IPS-NIHi7 (cell line): ENCODE measurements around the gene SERTAD2.

Source experiments
- DNase-seq: peaks from one replicate; pipeline ENCODE4 v3.0.0; 2012; ENCODE audit warnings: mixed read lengths; ENCODE audit errors: extremely low spot score

The SERTAD2 gene

DNA sequence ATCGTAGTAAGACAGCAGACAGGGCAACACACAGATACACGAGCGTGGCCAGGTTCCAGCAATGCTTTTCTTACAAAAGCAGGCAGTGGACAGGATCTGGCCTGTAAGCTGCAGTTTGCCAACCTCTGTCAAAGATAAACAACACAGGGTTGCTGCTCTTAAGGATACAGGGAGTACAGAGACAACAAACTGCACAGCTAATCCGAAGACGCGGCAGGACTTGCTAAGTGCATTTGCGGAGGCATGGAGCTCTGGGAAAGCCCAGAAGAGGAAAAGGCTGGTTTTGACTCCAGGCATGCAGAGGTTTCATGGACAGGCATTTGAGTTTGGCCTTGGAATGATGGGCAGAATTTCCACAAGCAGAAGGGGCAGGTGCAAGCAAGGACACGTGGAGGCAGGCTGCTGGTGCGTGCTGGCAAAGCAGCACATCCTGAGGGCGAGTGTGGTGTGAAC, 24.4 kb downstream of the SERTAD2 start:
- DNase-seq = no peak

- DNase-seq = no peak
Observed at GRCh38 chr2:64627860-64628841, 25.6 kb downstream of the SERTAD2 start.

DNA sequence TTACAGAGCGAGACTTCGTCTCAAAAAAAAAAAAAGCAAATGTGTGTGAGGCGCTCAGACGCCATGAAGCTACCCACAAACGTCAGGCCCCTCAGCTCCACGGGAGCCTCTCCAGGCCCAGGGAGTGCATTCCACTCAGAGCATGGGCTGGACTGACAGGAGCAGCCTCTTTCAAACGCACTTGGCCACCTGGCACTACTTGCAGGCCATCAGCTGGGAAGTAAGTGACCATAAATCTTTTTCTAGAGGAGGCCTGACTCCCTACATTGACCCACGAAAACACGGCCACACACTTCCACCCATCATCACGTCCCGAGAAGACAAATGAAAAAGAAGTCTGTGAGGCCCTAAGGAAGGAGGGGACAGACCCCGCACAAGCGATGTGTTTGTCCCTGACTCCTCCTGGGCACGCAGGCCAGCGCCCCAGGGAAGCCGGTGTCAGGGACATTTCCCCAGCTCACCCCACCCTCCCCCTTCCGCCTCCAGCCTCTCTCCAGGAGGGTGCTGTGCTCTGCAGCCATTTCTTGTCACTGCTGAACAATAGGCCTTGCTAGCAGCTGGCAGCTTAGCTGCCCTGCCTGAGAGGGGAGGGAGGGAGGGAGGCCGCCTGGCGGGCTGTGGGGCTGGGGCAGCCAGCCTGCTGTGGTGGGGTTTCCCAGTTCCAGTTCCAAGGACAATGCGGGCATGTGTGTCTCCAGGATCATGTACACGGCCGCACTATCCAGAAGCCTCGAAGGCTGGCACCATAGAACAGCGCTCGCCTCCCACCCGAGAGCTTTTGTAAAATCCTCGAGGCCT, 26.6 kb downstream of the SERTAD2 start:
- DNase-seq = no peak

DNA sequence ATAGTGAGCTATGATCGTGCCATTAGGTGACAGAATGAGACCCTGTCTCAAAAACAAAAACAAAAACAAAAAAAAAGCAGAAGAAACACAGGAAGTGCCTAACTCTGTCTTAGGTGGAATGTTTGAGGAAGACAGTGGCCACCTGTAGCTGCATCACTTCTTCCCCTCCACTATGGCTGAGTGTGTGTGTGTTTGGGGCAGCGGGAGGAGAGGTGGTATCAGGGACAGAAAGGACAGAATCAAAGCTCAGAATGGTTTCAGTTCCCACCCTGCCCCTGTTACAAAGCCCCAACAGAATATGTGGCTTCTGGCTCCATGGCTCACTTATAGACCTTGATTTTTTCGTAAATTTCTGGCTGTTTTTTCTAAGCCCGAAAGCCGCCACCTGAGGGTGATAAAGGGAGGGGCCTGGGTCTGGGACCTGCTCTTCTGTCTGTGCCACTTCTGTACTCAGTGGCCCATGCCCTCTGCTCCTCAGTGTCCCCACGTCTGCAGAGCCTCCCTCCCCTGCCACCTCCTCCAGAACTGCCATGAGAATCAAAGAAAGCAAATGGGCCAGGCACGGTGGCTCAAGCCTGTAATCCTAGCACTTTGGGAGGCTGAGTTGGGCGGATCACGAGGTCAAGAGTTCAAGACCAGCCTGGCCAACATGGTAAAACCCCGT, 27.4 kb downstream of the SERTAD2 start:
- no peak for DNase-seq

- no peak for DNase-seq
Observed at GRCh38 chr2:64625299-64626145, 28.2 kb downstream of the SERTAD2 start.

DNA sequence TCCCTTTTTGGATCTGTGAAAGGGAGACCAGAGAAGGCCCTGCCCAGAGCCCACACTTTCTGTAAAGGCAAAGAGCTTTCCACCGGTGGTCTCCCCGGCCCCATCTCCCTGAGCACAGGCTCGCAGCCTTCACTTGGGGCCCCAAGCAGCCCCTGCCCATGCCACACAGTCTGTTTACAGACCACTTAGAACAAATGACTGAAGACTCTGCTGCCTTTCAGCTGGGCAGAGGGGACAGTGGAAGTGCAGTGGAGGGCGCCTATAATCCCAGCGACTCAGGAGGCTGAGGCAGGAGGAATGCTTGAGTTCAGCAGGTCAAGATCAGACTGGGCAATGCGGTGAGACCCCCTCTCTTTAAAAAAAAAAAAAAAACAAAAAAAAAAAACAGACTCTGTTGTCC, 28.9 kb downstream of the SERTAD2 start:
- no peak for DNase-seq

GRCh38 chr2:64624108-64624610, 29.6 kb downstream of the SERTAD2 start:
- DNase-seq = no peak

DNA sequence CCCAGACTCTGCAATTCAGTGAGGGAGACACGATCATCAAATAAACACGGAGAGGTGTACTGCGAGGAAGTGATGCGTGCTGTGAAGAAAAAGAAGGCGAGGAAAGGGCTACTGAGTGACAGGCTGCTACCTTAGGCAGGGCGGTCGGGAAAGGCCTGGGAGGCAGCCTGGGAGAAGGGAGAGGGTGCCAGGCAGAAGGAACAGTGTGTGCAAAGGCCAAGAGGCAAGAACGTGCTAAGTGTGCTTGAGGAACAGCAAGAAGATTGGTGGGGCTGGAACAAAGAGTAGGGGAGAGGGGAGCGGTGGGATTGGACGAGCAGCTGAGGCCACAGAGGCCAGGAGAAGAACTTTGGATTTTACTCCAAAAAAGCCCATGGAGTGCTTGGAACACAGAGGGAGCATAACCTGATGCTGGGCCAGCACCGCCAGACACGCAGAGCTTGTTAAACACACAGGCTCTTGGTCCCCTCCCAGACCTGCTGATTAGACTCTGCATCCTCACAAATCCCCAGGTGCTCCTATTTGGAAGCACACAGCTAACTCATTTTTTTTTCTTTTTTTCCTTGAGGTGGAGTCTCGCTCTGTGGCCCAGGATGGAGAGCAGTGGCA, 30.4 kb downstream of the SERTAD2 start:
- DNase-seq = no peak

GRCh38 chr2:64622443-64623241, 31.1 kb downstream of the SERTAD2 start:
- peak; percentile 55 for DNase-seq

DNA sequence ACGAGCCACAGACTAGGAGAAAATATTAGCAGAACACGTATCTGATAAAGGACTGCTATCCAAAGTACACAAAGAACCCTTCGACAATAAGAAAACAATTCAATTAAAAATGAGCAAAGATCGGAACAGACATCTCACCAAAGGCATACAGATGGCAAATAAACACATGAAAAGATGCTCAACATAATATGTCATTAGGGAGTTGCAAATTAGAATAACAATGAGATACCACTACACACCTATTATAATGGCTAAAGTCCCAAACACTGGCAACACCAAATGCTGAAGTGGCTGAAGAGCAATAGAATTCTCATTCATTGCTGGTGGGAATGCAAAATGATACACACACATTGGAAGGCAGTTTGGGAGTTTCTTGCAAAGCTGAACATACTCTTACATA, 33.1 kb downstream of the SERTAD2 start:
- no peak for DNase-seq

- DNase-seq = no peak
Observed at GRCh38 chr2:64617631-64618151, 36.0 kb downstream of the SERTAD2 start.

GRCh38 chr2:64615844-64616536, 37.7 kb downstream of the SERTAD2 start:
- no peak for DNase-seq

DNA sequence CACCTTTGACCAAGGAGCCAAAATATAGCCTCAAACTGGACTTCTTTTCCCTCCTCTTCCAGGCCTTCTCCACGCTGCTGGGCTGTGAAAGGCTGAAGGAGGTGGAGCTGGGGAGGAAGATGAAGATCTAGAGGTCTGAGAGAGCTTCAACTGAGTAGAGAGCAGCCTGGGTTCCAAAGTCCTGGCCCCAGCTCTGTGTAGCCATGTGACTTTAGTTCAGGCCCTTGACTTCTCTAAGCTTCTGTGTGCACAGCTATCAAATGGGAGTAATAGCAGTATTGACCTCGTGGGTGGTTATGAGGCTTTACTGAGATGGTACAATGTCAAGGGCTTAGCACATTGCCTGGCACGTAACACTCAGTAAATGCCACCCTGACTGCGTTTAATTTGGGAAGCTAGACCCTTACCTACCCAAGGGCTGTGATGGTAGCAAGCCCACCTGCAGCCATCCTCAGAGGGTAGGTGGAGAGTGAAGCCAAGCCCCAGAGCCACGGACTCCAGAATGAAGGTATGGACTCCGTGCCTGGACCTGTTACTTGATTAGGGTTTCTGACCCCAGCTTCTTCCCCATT, 38.4 kb downstream of the SERTAD2 start:
- DNase-seq = no peak

GRCh38 chr2:64613276-64613675, 40.4 kb downstream of the SERTAD2 start:
- DNase-seq = no peak

- DNase-seq = no peak
Observed at GRCh38 chr2:64612575-64613195, 41.0 kb downstream of the SERTAD2 start.

GRCh38 chr2:64610316-64610855, 43.3 kb downstream of the SERTAD2 start:
- DNase-seq = no peak

GRCh38 chr2:64609942-64610281, 43.8 kb downstream of the SERTAD2 start:
- DNase-seq = no peak
